Neuron (in vitro differentiated cells): ENCODE results near the gene CNTNAP2.

ENCODE experiments used
- H2AFZ ChIP-seq: one replicate; pipeline ENCODE4 v1.6.1; 2013; ENCODE audit warnings: low read depth, mild to moderate bottlenecking, inconsistent platforms, low read length, moderate library complexity
- H3K27me3 ChIP-seq: one replicate; pipeline ENCODE4 v1.6.1; 2013; ENCODE audit warnings: low read length; ENCODE audit not compliant: insufficient read depth
- H3K36me3 ChIP-seq: one replicate; pipeline ENCODE4 v1.6.1; 2013; ENCODE audit warnings: low read length; ENCODE audit not compliant: insufficient read depth
- H3K4me1 ChIP-seq: one replicate; pipeline ENCODE4 v1.6.1; 2013; ENCODE audit warnings: low read length; ENCODE audit not compliant: insufficient read depth
- H3K4me3 ChIP-seq: 2 replicates; pipeline ENCODE4 v1.5.1; 2013; ENCODE audit warnings: mild to moderate bottlenecking, low read length, moderate library complexity
- H3K9me3 ChIP-seq: one replicate; pipeline ENCODE4 v1.6.1; 2013; ENCODE audit warnings: low read length

CNTNAP2 gene

GRCh38 chr7:147300293-147300692, 1183.7 kb downstream of the CNTNAP2 start:
- Histone ChIP-seq H3K4me1 (no peaks in the 10 kb centered on the region), H3K36me3 (no peaks in the 10 kb centered on the region), H3K4me3 (no peak overlapping the region), H3K27me3 (no peaks in the 10 kb centered on the region), H2AFZ (no peak overlapping the region), H3K9me3 (no peaks in the 10 kb centered on the region)

- Histone ChIP-seq H3K9me3 (no peaks in the 10 kb centered on the region), H3K36me3 (no peaks in the 10 kb centered on the region), H3K4me3 (no peak overlapping the region), H3K4me1 (no peaks in the 10 kb centered on the region), H2AFZ (no peak overlapping the region), H3K27me3 (no peaks in the 10 kb centered on the region)
These were observed 1187.8 kb downstream of the CNTNAP2 start for GRCh38 chr7:147304376-147304775.

DNA sequence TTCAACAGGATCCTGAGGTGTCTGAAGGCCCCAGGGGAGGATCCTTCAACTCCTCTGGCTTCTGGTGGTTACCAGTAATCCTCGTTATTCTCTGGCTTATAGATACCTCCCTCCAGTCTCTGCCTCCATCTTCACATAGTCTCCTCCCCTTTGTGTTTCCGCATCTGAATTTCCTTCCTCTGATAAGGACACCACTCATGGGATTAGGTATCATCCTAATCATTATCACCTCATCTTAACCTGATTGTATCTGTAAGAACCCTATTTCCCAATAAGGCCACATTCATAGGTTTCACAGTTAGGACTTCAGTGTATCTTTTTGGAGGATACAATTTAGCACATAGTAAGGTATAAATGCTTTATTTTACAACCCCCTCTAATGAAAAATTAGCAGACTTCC, 1189.2 kb downstream of the CNTNAP2 start:
- Histone ChIP-seq H2AFZ (no peak overlapping the region), H3K4me1 (no peaks in the 10 kb centered on the region), H3K9me3 (no peaks in the 10 kb centered on the region), H3K27me3 (no peaks in the 10 kb centered on the region), H3K4me3 (no peak overlapping the region), H3K36me3 (no peaks in the 10 kb centered on the region)

DNA sequence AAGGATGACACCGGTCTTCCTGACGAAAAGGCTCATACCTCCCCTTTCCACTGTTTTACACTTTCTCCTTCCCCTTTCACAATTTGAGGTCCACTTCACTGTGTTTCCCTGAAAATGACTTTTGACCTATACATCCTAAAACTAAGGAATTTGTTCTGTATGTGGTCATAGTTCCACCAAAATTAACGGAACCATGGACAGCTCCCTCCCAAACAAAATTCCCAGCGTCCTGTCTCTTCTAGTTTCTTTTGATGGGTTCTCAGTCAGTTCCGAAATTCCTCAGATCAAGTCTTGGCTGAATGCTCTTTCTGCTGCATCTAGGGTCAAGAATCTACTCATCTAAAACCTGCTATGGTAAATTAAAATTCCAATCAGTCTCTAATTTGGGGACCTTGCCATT, 1191.9 kb downstream of the CNTNAP2 start:
- no peaks in the 10 kb centered on the region for H3K4me1 ChIP-seq
- no peak overlapping the region for H3K4me3 ChIP-seq
- H3K27me3 ChIP-seq: no peaks in the 10 kb centered on the region
- H3K9me3 ChIP-seq: no peaks in the 10 kb centered on the region
- H2AFZ ChIP-seq: no peak overlapping the region
- no peaks in the 10 kb centered on the region for H3K36me3 ChIP-seq

DNA sequence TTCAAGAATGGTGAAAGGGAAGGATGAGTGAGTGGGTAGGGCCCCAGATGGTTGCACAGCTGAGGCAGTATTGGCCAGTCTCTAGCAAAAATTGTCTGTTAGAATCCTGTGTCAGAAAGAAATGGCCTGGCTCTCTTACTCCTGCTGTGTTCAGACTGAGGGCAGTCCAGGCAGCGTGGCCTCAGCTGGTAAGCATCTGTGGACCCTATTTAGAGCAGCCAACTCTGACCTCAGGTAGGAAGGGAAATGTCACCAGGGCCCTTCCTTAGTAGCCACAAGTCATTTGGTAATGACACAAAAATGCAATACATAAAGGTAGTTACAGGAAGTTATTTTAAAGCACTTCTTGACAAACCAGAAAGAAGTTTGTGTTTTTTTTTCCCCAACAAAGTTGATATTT, 1194.7 kb downstream of the CNTNAP2 start:
- Histone ChIP-seq H3K9me3 (no peaks in the 10 kb centered on the region), H3K4me1 (no peaks in the 10 kb centered on the region), H2AFZ (no peak overlapping the region), H3K36me3 (no peaks in the 10 kb centered on the region), H3K4me3 (no peak overlapping the region), H3K27me3 (no peaks in the 10 kb centered on the region)

DNA sequence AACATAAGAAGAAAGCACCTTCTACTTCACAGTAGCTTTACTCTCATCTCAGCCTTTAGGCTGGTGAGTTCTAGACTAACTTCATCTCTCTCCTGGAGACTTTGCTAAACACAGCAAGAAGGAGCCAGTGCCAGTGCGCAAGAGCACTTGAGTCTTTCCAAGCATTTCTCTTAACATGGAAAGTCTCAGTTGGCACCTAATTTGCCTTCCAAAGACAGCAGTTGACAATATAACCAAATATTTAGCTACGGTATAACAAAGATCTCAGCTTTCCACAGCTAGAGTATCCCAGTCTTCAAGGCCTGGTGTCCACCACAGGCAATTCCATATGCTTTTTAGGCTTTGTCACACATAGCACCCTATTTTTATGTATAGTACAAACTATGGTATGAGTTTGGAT, 1204.9 kb downstream of the CNTNAP2 start:
- no peaks in the 10 kb centered on the region for H3K27me3 ChIP-seq
- no peak overlapping the region for H2AFZ ChIP-seq
- H3K9me3 ChIP-seq: no peaks in the 10 kb centered on the region

GRCh38 chr7:147332988-147333387, 1216.4 kb downstream of the CNTNAP2 start:
- Histone ChIP-seq H3K4me1 (no peaks in the 10 kb centered on the region), H3K9me3 (no peaks in the 10 kb centered on the region), H2AFZ (no peak overlapping the region), H3K4me3 (no peak overlapping the region), H3K27me3 (no peaks in the 10 kb centered on the region), H3K36me3 (no peaks in the 10 kb centered on the region)

More for the DNA sequence above, 1204.9 kb downstream of the CNTNAP2 start:
- Histone ChIP-seq H3K36me3 (no peaks in the 10 kb centered on the region), H3K4me3 (no peak overlapping the region), H3K4me1 (no peaks in the 10 kb centered on the region)

- Histone ChIP-seq H3K4me3 (no peak overlapping the region), H3K4me1 (no peaks in the 10 kb centered on the region), H3K27me3 (no peaks in the 10 kb centered on the region), H3K36me3 (no peaks in the 10 kb centered on the region), H2AFZ (no peak overlapping the region), H3K9me3 (no peaks in the 10 kb centered on the region)
These were observed 1246.5 kb downstream of the CNTNAP2 start for GRCh38 chr7:147363101-147363500.

DNA sequence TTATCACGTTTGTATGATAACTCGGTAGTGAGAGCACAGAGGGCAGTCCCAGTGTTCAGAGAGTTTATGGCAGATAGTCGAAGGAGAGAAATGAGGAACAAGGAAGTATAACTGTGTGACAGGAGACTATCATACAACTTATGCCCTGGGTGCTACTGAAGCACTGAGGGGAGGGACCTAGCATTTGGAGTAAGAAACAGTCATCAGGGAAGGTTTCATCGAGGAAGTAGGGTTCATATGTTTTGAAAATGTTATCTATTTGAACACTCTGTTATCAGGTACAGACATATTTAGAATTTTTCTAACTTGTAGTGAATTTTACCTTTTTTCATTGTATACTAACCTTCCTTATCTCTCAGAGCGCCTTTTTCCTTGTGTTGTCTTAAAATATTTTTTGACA, 1259.6 kb downstream of the CNTNAP2 start:
- Histone ChIP-seq H3K9me3 (no peaks in the 10 kb centered on the region), H2AFZ (no peak overlapping the region), H3K4me1 (no peaks in the 10 kb centered on the region), H3K27me3 (no peaks in the 10 kb centered on the region), H3K4me3 (no peak overlapping the region), H3K36me3 (no peaks in the 10 kb centered on the region)

- no peaks in the 10 kb centered on the region for H3K9me3 ChIP-seq
- no peaks in the 10 kb centered on the region for H3K27me3 ChIP-seq
- H2AFZ ChIP-seq: no peak overlapping the region
- no peak overlapping the region for H3K4me3 ChIP-seq
- no peaks in the 10 kb centered on the region for H3K36me3 ChIP-seq
- no peaks in the 10 kb centered on the region for H3K4me1 ChIP-seq
These were observed 1264.3 kb downstream of the CNTNAP2 start for GRCh38 chr7:147380926-147381325.

DNA sequence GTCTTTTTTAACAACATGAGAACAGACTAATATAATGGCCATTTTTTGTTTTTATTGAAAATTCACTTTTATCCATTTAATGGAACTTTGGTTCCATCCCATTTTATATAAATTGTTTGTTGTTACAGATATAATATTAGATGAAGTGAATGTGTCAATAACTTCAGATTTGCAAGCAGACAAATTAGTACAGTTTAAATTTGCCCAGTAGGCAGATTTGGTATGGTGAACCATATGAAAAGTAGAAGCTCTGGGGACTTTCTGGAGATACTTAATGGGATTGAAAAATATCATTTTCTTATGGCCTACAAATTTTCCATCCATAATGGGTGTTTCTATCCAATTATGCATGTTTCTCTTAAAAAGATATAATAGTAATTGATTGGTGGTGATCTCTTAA, 1277.7 kb downstream of the CNTNAP2 start:
- Histone ChIP-seq H3K4me1 (no peaks in the 10 kb centered on the region), H3K36me3 (no peaks in the 10 kb centered on the region), H3K27me3 (no peaks in the 10 kb centered on the region), H3K4me3 (no peak overlapping the region), H3K9me3 (no peaks in the 10 kb centered on the region), H2AFZ (no peak overlapping the region)

- H3K4me3 ChIP-seq: no peak overlapping the region
- H3K27me3 ChIP-seq: no peaks in the 10 kb centered on the region
- H3K4me1 ChIP-seq: no peaks in the 10 kb centered on the region
- no peaks in the 10 kb centered on the region for H3K9me3 ChIP-seq
- no peaks in the 10 kb centered on the region for H3K36me3 ChIP-seq
- H2AFZ ChIP-seq: no peak overlapping the region
These were observed 1283.7 kb downstream of the CNTNAP2 start for GRCh38 chr7:147400221-147400689.

DNA sequence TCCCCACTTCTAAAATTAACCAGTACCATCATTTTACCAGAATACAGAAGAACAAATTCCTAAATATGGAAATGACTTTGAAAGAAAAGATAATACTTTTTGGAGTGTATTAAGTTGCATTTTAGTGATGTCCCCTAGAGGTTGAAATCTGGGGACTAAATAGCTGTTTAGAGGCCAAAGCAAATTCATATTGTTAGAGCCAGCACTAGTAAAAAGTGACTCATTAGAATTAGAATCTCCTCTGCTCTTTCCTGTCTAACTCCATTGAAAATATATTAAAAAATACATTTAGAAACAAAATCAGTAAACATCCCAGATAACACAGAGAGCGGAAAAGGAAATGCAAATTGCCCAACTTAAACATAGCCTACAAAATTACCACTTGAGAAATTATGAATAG, 1284.3 kb downstream of the CNTNAP2 start:
- H2AFZ ChIP-seq: no peak overlapping the region

GRCh38 chr7:147405621-147406020, 1289.0 kb downstream of the CNTNAP2 start:
- Histone ChIP-seq H3K27me3 (no peaks in the 10 kb centered on the region), H3K9me3 (no peaks in the 10 kb centered on the region), H3K36me3 (no peaks in the 10 kb centered on the region), H3K4me1 (no peaks in the 10 kb centered on the region), H3K4me3 (no peak overlapping the region), H2AFZ (no peak overlapping the region)

More for the DNA sequence above, 1284.3 kb downstream of the CNTNAP2 start:
- no peaks in the 10 kb centered on the region for H3K36me3 ChIP-seq
- no peaks in the 10 kb centered on the region for H3K4me1 ChIP-seq
- H3K4me3 ChIP-seq: no peak overlapping the region
- no peaks in the 10 kb centered on the region for H3K27me3 ChIP-seq
- H3K9me3 ChIP-seq: no peaks in the 10 kb centered on the region
